Astrocyte (in vitro differentiated cells and primary cell): ENCODE results near the gene ERI2.

Source experiments
- CTCF ChIP-seq: IDR thresholded peaks from 2 replicates; pipeline ENCODE4 v1.5.1; 2011; ENCODE audit warnings: low read depth, mild to moderate bottlenecking, inconsistent platforms, low read length, moderate library complexity; ENCODE audit not compliant: insufficient read depth
- EZH2 ChIP-seq: IDR thresholded peaks from 2 replicates; pipeline ENCODE4 v1.6.1; 2012; ENCODE audit warnings: mild to moderate bottlenecking, low read length, inconsistent platforms; ENCODE audit not compliant: insufficient read depth

- TF ChIP-seq CTCF (no peak), EZH2 (no peak)
Observed at GRCh38 chr16:20807862-20808261, 1.6 kb upstream of the ERI2 start.
